ENCODE data around the gene LHFPL4.
"Not testable (repeated sequence)": the region's sequence is repeated elsewhere in the genome, so short reads cannot be mapped to it uniquely, and the experiment has no call there.

LHFPL4 gene

GRCh38 chr3:9582332-9582731, 28.7 kb upstream of the LHFPL4 start:
- WGBS, 2 experiments (ENCODE audit: insufficient coverage in 2 of 2) = 67 to 79% methylated on average over 3 of the region's 3 CpGs
- no peaks in the 10 kb centered on the region for H3K4me1 ChIP-seq (ENCODE audit: control insufficient read depth, insufficient read depth, low read length, poor library complexity, severe bottlenecking)
- H3K9me3 ChIP-seq (ENCODE audit: control insufficient read depth, low read length) = no peaks in the 10 kb centered on the region
- no peak overlapping the region for H3K27ac ChIP-seq (ENCODE audit: low read depth, low read length, severe bottlenecking)
- H3K4me3 ChIP-seq (ENCODE audit: extremely low read depth, insufficient read depth, low read length, poor library complexity, severe bottlenecking) = no peak overlapping the region
- H3K36me3 ChIP-seq (ENCODE audit: control insufficient read depth, insufficient read depth, low read length) = no peaks in the 10 kb centered on the region

GRCh38 chr3:9581742-9582141, 28.1 kb upstream of the LHFPL4 start:
- WGBS, 2 experiments (ENCODE audit: insufficient coverage in 2 of 2) = 81 to 100% methylated on average over 1 to 2 of the region's 2 CpGs
- no peak overlapping the region for H3K4me3 ChIP-seq (ENCODE audit: extremely low read depth, insufficient read depth, low read length, poor library complexity, severe bottlenecking)
- no peaks in the 10 kb centered on the region for H3K36me3 ChIP-seq (ENCODE audit: control insufficient read depth, insufficient read depth, low read length)
- no peaks in the 10 kb centered on the region for H3K4me1 ChIP-seq (ENCODE audit: control insufficient read depth, insufficient read depth, low read length, poor library complexity, severe bottlenecking)
- no peak overlapping the region for H3K27ac ChIP-seq (ENCODE audit: low read depth, low read length, severe bottlenecking)
- H3K9me3 ChIP-seq (ENCODE audit: control insufficient read depth, low read length) = no peaks in the 10 kb centered on the region

- Histone ChIP-seq H3K9me3 (ENCODE audit: control insufficient read depth, low read length) (peaks cover 5% of the 10 kb centered on the region), H3K4me3 (ENCODE audit: extremely low read depth, insufficient read depth, low read length, poor library complexity, severe bottlenecking) (no peak overlapping the region), H3K4me1 (ENCODE audit: control insufficient read depth, insufficient read depth, low read length, poor library complexity, severe bottlenecking) (no peaks in the 10 kb centered on the region), H3K36me3 (ENCODE audit: control insufficient read depth, insufficient read depth, low read length) (no peaks in the 10 kb centered on the region), H3K27ac (ENCODE audit: low read depth, low read length, severe bottlenecking) (no peak overlapping the region)
- WGBS, 2 experiments (ENCODE audit: insufficient coverage in 2 of 2) = 57 to 90% methylated on average over 1 of the region's 1 CpG
Measured at GRCh38 chr3:9569054-9569453, 15.4 kb upstream of the LHFPL4 start.

GRCh38 chr3:9565316-9565715, 11.7 kb upstream of the LHFPL4 start:
- H3K4me3 ChIP-seq (ENCODE audit: extremely low read depth, insufficient read depth, low read length, poor library complexity, severe bottlenecking) = no peak overlapping the region
- H3K36me3 ChIP-seq (ENCODE audit: control insufficient read depth, insufficient read depth, low read length) = no peaks in the 10 kb centered on the region
- no CpG with 5 or more reads among the region's 2 CpGs for WGBS, 2 experiments (ENCODE audit: insufficient coverage in 2 of 2)
- H3K9me3 ChIP-seq (ENCODE audit: control insufficient read depth, low read length) = peaks cover 5% of the 10 kb centered on the region
- H3K27ac ChIP-seq (ENCODE audit: low read depth, low read length, severe bottlenecking) = no peak overlapping the region
- H3K4me1 ChIP-seq (ENCODE audit: control insufficient read depth, insufficient read depth, low read length, poor library complexity, severe bottlenecking) = no peaks in the 10 kb centered on the region

GRCh38 chr3:9563851-9564250, 10.2 kb upstream of the LHFPL4 start:
- Histone ChIP-seq H3K4me1 (ENCODE audit: control insufficient read depth, insufficient read depth, low read length, poor library complexity, severe bottlenecking) (no peaks in the 10 kb centered on the region), H3K27ac (ENCODE audit: low read depth, low read length, severe bottlenecking) (no peak overlapping the region), H3K4me3 (ENCODE audit: extremely low read depth, insufficient read depth, low read length, poor library complexity, severe bottlenecking) (no peak overlapping the region), H3K36me3 (ENCODE audit: control insufficient read depth, insufficient read depth, low read length) (no peaks in the 10 kb centered on the region), H3K9me3 (ENCODE audit: control insufficient read depth, low read length) (peaks cover 1% of the 10 kb centered on the region)
- WGBS, 2 experiments (ENCODE audit: insufficient coverage in 2 of 2) = 43 to 94% methylated on average over 1 to 3 of the region's 5 CpGs

GRCh38 chr3:9560056-9560455, 6.4 kb upstream of the LHFPL4 start:
- 99 to 100% methylated on average over 3 to 12 of the region's 24 CpGs for WGBS, 2 experiments (ENCODE audit: insufficient coverage in 2 of 2)
- not testable (repeated sequence) for H3K4me1 ChIP-seq (ENCODE audit: control insufficient read depth, insufficient read depth, low read length, poor library complexity, severe bottlenecking); H3K9me3 ChIP-seq (ENCODE audit: control insufficient read depth, low read length); H3K27ac ChIP-seq (ENCODE audit: low read depth, low read length, severe bottlenecking); H3K36me3 ChIP-seq (ENCODE audit: control insufficient read depth, insufficient read depth, low read length); H3K4me3 ChIP-seq (ENCODE audit: extremely low read depth, insufficient read depth, low read length, poor library complexity, severe bottlenecking)

- H3K36me3 ChIP-seq (ENCODE audit: control insufficient read depth, insufficient read depth, low read length) = no peaks in the 10 kb centered on the region
- H3K27ac ChIP-seq (ENCODE audit: low read depth, low read length, severe bottlenecking) = no peak overlapping the region
- no peak overlapping the region for H3K4me3 ChIP-seq (ENCODE audit: extremely low read depth, insufficient read depth, low read length, poor library complexity, severe bottlenecking)
- H3K4me1 ChIP-seq (ENCODE audit: control insufficient read depth, insufficient read depth, low read length, poor library complexity, severe bottlenecking) = no peaks in the 10 kb centered on the region
- H3K9me3 ChIP-seq (ENCODE audit: control insufficient read depth, low read length) = no peaks in the 10 kb centered on the region
- 32 to 66% methylated on average over 4 of the region's 12 CpGs for WGBS, 2 experiments (ENCODE audit: insufficient coverage in 2 of 2)
Measured at GRCh38 chr3:9553948-9554513, 409 bp upstream of the LHFPL4 start.

- Histone ChIP-seq H3K36me3 (ENCODE audit: control insufficient read depth, insufficient read depth, low read length) (no peaks in the 10 kb centered on the region), H3K27ac (ENCODE audit: low read depth, low read length, severe bottlenecking) (no peak overlapping the region), H3K9me3 (ENCODE audit: control insufficient read depth, low read length) (no peaks in the 10 kb centered on the region), H3K4me3 (ENCODE audit: extremely low read depth, insufficient read depth, low read length, poor library complexity, severe bottlenecking) (no peak overlapping the region), H3K4me1 (ENCODE audit: control insufficient read depth, insufficient read depth, low read length, poor library complexity, severe bottlenecking) (no peaks in the 10 kb centered on the region)
- 2% methylated on average over 39 to 52 of the region's 57 CpGs for WGBS, 2 experiments (ENCODE audit: insufficient coverage in 2 of 2)
Measured at GRCh38 chr3:9552252-9552999, 1.2 kb downstream of the LHFPL4 start.

- 50% methylated on average over 1 of the region's 1 CpG; no CpG with 5 or more reads in 1 of the 2 experiments for WGBS, 2 experiments (ENCODE audit: insufficient coverage in 2 of 2)
- Histone ChIP-seq H3K4me1 (ENCODE audit: control insufficient read depth, insufficient read depth, low read length, poor library complexity, severe bottlenecking) (no peaks in the 10 kb centered on the region), H3K9me3 (ENCODE audit: control insufficient read depth, low read length) (no peaks in the 10 kb centered on the region), H3K4me3 (ENCODE audit: extremely low read depth, insufficient read depth, low read length, poor library complexity, severe bottlenecking) (no peak overlapping the region), H3K36me3 (ENCODE audit: control insufficient read depth, insufficient read depth, low read length) (no peaks in the 10 kb centered on the region), H3K27ac (ENCODE audit: low read depth, low read length, severe bottlenecking) (no peak overlapping the region)
Measured at GRCh38 chr3:9550999-9551398, 2.6 kb downstream of the LHFPL4 start.

GRCh38 chr3:9549600-9549999, 4.0 kb downstream of the LHFPL4 start:
- no peaks in the 10 kb centered on the region for H3K36me3 ChIP-seq (ENCODE audit: control insufficient read depth, insufficient read depth, low read length)
- no peak overlapping the region for H3K4me3 ChIP-seq (ENCODE audit: extremely low read depth, insufficient read depth, low read length, poor library complexity, severe bottlenecking)
- H3K4me1 ChIP-seq (ENCODE audit: control insufficient read depth, insufficient read depth, low read length, poor library complexity, severe bottlenecking) = no peaks in the 10 kb centered on the region
- no peaks in the 10 kb centered on the region for H3K9me3 ChIP-seq (ENCODE audit: control insufficient read depth, low read length)
- H3K27ac ChIP-seq (ENCODE audit: low read depth, low read length, severe bottlenecking) = no peak overlapping the region
- 71 to 100% methylated on average over 1 to 2 of the region's 2 CpGs for WGBS, 2 experiments (ENCODE audit: insufficient coverage in 2 of 2)

- WGBS, 2 experiments (ENCODE audit: insufficient coverage in 2 of 2) = 84 to 93% methylated on average over 4 to 5 of the region's 5 CpGs
- no peak overlapping the region for H3K4me3 ChIP-seq (ENCODE audit: extremely low read depth, insufficient read depth, low read length, poor library complexity, severe bottlenecking)
- no peaks in the 10 kb centered on the region for H3K36me3 ChIP-seq (ENCODE audit: control insufficient read depth, insufficient read depth, low read length)
- no peak overlapping the region for H3K27ac ChIP-seq (ENCODE audit: low read depth, low read length, severe bottlenecking)
- H3K4me1 ChIP-seq (ENCODE audit: control insufficient read depth, insufficient read depth, low read length, poor library complexity, severe bottlenecking) = no peaks in the 10 kb centered on the region
- H3K9me3 ChIP-seq (ENCODE audit: control insufficient read depth, low read length) = no peaks in the 10 kb centered on the region
Measured at GRCh38 chr3:9548991-9549390, 4.6 kb downstream of the LHFPL4 start.
